BJ (cell line): ENCODE results near the gene USP34. TPM values are rescaled to one million over a fixed set of nuclear protein-coding genes. Genes with fewer than 3 reads are reported as not detected.

Source experiments
- CTCF ChIA-PET: fragments of 350-600 bp; formaldehyde crosslinking; extraction: SDS; loops from one replicate; lab custom pipeline; 2021; ENCODE audit warnings: antibody characterized with exemption, inconsistent platforms; lab: Yijun Ruan, JAX
- POLR2A ChIA-PET: fragments of 300-600 bp; sonication (Branson Sonifier 250); formaldehyde crosslinking; extraction: SDS; loops from one replicate; lab custom pipeline; 2021; ENCODE audit warnings: antibody characterized with exemption; lab: Charles Lee
- DNase-seq: peaks from one replicate; pipeline ENCODE4 v3.0.0-alpha.2; 2011; ENCODE audit warnings: low read depth
- H3K27me3 ChIP-seq: 2 replicates; pipeline ENCODE4 v1.6.0; 2011; ENCODE audit warnings: low read length; ENCODE audit not compliant: control insufficient read depth, insufficient read depth
- H3K36me3 ChIP-seq: 2 replicates; pipeline ENCODE4 v1.5.1; 2011; ENCODE audit warnings: low read length; ENCODE audit not compliant: control insufficient read depth, insufficient read depth
- H3K4me3 ChIP-seq: 2 replicates; pipeline ENCODE4 v1.5.1; 2011; ENCODE audit warnings: low read depth, mild to moderate bottlenecking, control low read depth, low read length
- polyA plus RNA-seq: library from polyadenylated mRNA; depleted of rRNA; stranded (reverse); fragments of >200 nt; gene quantifications from 2 replicates; pipeline ENCODE4 v1.2.3, GENCODE V29; 2011
- TF ChIP-seq, protein P1 (sequence below): IDR thresholded peaks from 2 replicates; pipeline ENCODE4 v1.5.1; 2011; ENCODE audit warnings: low read depth, mild to moderate bottlenecking, control low read depth, inconsistent platforms, low read length, moderate library complexity; ENCODE audit not compliant: insufficient read depth

Gene USP34
- polyA plus RNA-seq, 1 experiment: 32.2 TPM

DNA sequence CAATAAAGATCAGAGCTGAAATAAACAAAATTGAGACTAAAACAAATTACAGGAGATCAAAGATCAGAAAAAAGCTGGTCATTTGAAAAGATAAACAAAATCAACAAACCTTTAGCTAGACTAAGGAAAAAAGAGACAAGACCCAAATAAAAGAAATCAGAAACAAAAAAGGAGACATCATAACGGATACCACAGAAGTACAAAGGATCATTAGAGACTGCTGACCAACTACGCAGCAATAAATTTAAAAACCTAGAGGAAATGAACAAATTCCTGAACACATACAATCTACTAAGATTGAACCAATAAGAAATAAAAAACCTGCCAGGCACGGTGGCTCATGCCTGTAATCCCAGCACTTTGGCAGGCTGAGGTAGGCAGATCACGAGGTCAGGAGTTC lies 33.7 kb downstream of the USP34 start:
- DNase-seq: no peak
- H3K36me3 ChIP-seq: no peaks in the 10 kb centered on the region
- H3K4me3 ChIP-seq: no peak overlapping the region
- TF ChIP-seq, protein P1, sequence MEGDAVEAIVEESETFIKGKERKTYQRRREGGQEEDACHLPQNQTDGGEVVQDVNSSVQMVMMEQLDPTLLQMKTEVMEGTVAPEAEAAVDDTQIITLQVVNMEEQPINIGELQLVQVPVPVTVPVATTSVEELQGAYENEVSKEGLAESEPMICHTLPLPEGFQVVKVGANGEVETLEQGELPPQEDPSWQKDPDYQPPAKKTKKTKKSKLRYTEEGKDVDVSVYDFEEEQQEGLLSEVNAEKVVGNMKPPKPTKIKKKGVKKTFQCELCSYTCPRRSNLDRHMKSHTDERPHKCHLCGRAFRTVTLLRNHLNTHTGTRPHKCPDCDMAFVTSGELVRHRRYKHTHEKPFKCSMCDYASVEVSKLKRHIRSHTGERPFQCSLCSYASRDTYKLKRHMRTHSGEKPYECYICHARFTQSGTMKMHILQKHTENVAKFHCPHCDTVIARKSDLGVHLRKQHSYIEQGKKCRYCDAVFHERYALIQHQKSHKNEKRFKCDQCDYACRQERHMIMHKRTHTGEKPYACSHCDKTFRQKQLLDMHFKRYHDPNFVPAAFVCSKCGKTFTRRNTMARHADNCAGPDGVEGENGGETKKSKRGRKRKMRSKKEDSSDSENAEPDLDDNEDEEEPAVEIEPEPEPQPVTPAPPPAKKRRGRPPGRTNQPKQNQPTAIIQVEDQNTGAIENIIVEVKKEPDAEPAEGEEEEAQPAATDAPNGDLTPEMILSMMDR: no peak
- CTCF ChIA-PET: interaction anchor here (1.1 kb wide), 1 partner anchor 11 kb away, joined by 3 read pairs; no protein-coding TSS in a partner anchor
- POLR2A ChIA-PET: no interaction called here
- no peaks in the 10 kb centered on the region for H3K27me3 ChIP-seq

GRCh38 chr2:61436092-61436491 lies 34.8 kb downstream of the USP34 start:
- DNase-seq: no peak
- CTCF ChIA-PET: interaction anchor here (1.7 kb wide), 1 partner anchor 10 kb away, joined by 8 read pairs; no protein-coding TSS in a partner anchor
- POLR2A ChIA-PET: no interaction called here
- no peak overlapping the region for H3K4me3 ChIP-seq
- no peaks in the 10 kb centered on the region for H3K27me3 ChIP-seq
- TF ChIP-seq, protein P1: no peak
- no peaks in the 10 kb centered on the region for H3K36me3 ChIP-seq

- ChIA-PET POLR2A (interaction anchor here (0.7 kb wide), 1 partner anchor 143 kb away, joined by 14 read pairs; no protein-coding TSS in a partner anchor), CTCF (interaction anchor here (1.7 kb wide), 1 partner anchor 9 kb away, joined by 8 read pairs; no protein-coding TSS in a partner anchor)
- Histone ChIP-seq H3K36me3 (no peaks in the 10 kb centered on the region), H3K27me3 (no peaks in the 10 kb centered on the region), H3K4me3 (no peak overlapping the region)
- DNase-seq: no peak
- TF ChIP-seq, protein P1: no peak
Observed at GRCh38 chr2:61435291-61435690, 35.6 kb downstream of the USP34 start.

DNA sequence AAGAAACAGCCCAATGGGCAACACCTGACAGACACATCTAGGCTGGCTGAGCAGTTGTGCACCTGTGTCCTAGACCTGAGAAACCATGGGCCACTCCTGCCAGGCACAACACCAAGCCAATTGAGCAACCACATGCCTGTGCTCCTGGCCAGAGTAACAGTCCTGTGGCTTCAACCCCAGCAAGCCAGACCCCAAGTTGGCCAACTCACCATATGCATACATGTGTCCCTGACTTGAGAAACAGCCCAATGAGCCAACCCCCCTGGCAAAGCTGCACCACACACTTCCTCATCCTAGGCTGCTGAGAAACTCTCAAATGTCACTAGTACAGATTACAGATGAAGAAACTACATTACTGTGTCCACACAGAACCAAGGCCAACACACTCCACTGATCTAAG lies 36.6 kb downstream of the USP34 start:
- Histone ChIP-seq H3K27me3 (no peaks in the 10 kb centered on the region), H3K36me3 (no peaks in the 10 kb centered on the region), H3K4me3 (no peak overlapping the region)
- DNase-seq: no peak
- ChIA-PET POLR2A (no interaction called here), CTCF (no interaction called here)
- TF ChIP-seq, protein P1: no peak

DNA sequence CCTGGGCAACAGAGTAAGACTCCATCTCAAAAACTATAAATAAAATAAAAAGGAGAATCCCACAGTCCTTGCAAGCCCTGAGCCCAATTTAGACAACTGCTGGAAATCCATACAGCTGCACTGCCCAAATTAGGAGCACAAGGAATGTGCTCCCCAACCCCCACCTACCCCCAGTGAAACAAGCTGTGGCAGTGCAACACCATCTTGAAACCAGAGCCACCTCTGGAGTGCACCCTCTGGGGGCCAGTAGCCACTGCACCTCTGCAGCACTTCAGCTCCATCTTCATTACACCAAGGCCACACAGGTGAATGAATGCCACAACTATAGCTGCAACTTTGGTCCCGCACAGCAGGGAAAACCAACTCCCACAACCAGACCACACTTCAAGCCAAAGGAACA lies 37.3 kb downstream of the USP34 start:
- no peaks in the 10 kb centered on the region for H3K27me3 ChIP-seq
- no peak for DNase-seq
- CTCF ChIA-PET: no interaction called here
- POLR2A ChIA-PET: no interaction called here
- TF ChIP-seq, protein P1: no peak
- H3K36me3 ChIP-seq: no peaks in the 10 kb centered on the region
- H3K4me3 ChIP-seq: no peak overlapping the region
